B cell (primary cell): ENCODE data around the gene SLC38A10. TPM values are rescaled to one million over a fixed set of nuclear protein-coding genes. Genes with fewer than 3 reads are reported as not detected.

Experiments used
- ATAC-seq: fragments of 200-7000 bp; cut with Tn5 transposase; one replicate; pipeline ENCODE4 v1.10.0; 2021; ENCODE audit warnings: low read depth, mild to moderate bottlenecking, moderate number of reproducible peaks, moderate library complexity
- CTCF ChIA-PET: fragments of 350-600 bp; sonication (Branson Sonifier 250); formaldehyde crosslinking; loops from one replicate; lab custom pipeline; 2021; ENCODE audit warnings: antibody characterized with exemption, inconsistent platforms; lab: Charles Lee
- POLR2A ChIA-PET: fragments of 350-600 bp; sonication (Branson Sonifier 250); formaldehyde crosslinking; loops from one replicate; lab custom pipeline; 2021; ENCODE audit warnings: antibody characterized with exemption; lab: Charles Lee
- DNase-seq: peaks from one replicate; pipeline ENCODE4 v3.0.0; 2013
- H2AFZ ChIP-seq: 2 replicates; pipeline ENCODE4 v1.6.1; 2012; ENCODE audit warnings: mild to moderate bottlenecking, low read depth, low read length; ENCODE audit not compliant: insufficient read depth, poor library complexity, severe bottlenecking
- H3K27ac ChIP-seq, 2 donors: 1 replicate in 1 of 2; 2 replicates in 1 of 2; pipeline ENCODE4 v1.5.1; 2012 to 2013; ENCODE audit warnings: low read length in 2 of 2, mild to moderate bottlenecking in 2 of 2, moderate library complexity in 1 of 2
- H3K27me3 ChIP-seq, 4 experiments: fragments of 200-600 bp in 1 of 4; sonication (generic) in 1 of 4; replicated peaks in 1 of 4; 1 replicate in 2 of 4; 2 replicates in 2 of 4; pipeline versions ENCODE4 v1.6.1 to v1.7.0; 2013 to 2016; ENCODE audit warnings: low read length in 3 of 4, mild to moderate bottlenecking in 2 of 4, mixed read lengths in 1 of 4, moderate library complexity in 1 of 4; ENCODE audit not compliant: insufficient read depth in 4 of 4, control insufficient read depth in 3 of 4; ENCODE audit errors: control extremely low read depth in 1 of 4
- H3K36me3 ChIP-seq, 2 experiments: replicated peaks in 1 of 2; 1 replicate in 1 of 2; 2 replicates in 1 of 2; pipeline versions ENCODE4 v1.6.1 to v1.7.1; 2013; ENCODE audit warnings: low read length in 1 of 2; ENCODE audit not compliant: insufficient read depth in 2 of 2, control insufficient read depth in 1 of 2; ENCODE audit errors: control extremely low read depth in 1 of 2, extremely low read depth in 1 of 2
- H3K4me1 ChIP-seq, 2 donors: fragments of 200-600 bp in 1 of 2; sonication (generic) in 1 of 2; 1 replicate in 1 of 2; 2 replicates in 1 of 2; pipeline versions ENCODE4 v1.5.1 to v1.6.1; 2013 to 2017; ENCODE audit warnings: low read length in 2 of 2; ENCODE audit not compliant: control insufficient read depth in 2 of 2, insufficient read depth in 2 of 2
- H3K4me2 ChIP-seq: replicated peaks from 2 replicates; pipeline ENCODE3; 2012; ENCODE audit warnings: mild to moderate bottlenecking, low read depth, low read length; ENCODE audit not compliant: poor library complexity, severe bottlenecking
- H3K4me3 ChIP-seq, 5 experiments: fragments of 200-600 bp in 1 of 5; sonication (generic) in 1 of 5; 1 replicate in 3 of 5; 2 replicates in 2 of 5; pipeline versions ENCODE4 v1.5.1 to v1.7.0; 2011 to 2016; ENCODE audit warnings: low read length in 4 of 5, mild to moderate bottlenecking in 4 of 5, low read depth in 2 of 5, control low read depth in 1 of 5, moderate library complexity in 1 of 5; ENCODE audit not compliant: insufficient read depth in 1 of 5; ENCODE audit errors: control extremely low read depth in 1 of 5, extremely low read depth in 1 of 5
- H3K79me2 ChIP-seq: fragments of 200-600 bp; sonication (generic); one replicate; pipeline ENCODE4 v1.6.0; 2016; ENCODE audit warnings: low read length; ENCODE audit not compliant: control insufficient read depth, insufficient read depth
- H3K9ac ChIP-seq: fragments of 200-600 bp; sonication (generic); 2 replicates; pipeline ENCODE4 v1.6.1; 2017; ENCODE audit warnings: mild to moderate bottlenecking, low read length, moderate library complexity
- H3K9me3 ChIP-seq, 3 donors: one replicate each; pipeline versions ENCODE4 v1.6.1 to v1.7.1; 2013; ENCODE audit warnings: low read length in 2 of 3; ENCODE audit not compliant: control insufficient read depth in 2 of 3, insufficient read depth in 1 of 3; ENCODE audit errors: control extremely low read depth in 1 of 3
- H4K20me1 ChIP-seq: 2 replicates; pipeline ENCODE4 v1.6.0; 2012; ENCODE audit warnings: mild to moderate bottlenecking, low read length; ENCODE audit not compliant: insufficient read depth, control insufficient read depth, poor library complexity, severe bottlenecking
- H3K27ac Mint-ChIP-seq: one replicate; pipeline ENCODE4 v1.8.0; 2021; ENCODE audit warnings: mixed read lengths
- H3K27me3 Mint-ChIP-seq: one replicate; pipeline ENCODE4 v1.8.0; 2021; ENCODE audit warnings: mixed read lengths
- H3K4me1 Mint-ChIP-seq: one replicate; pipeline ENCODE4 v1.8.0; 2021; ENCODE audit warnings: mixed read lengths
- H3K4me3 Mint-ChIP-seq: one replicate; pipeline ENCODE4 v1.8.0; 2021; ENCODE audit warnings: mixed read lengths
- H3K9me3 Mint-ChIP-seq: one replicate; pipeline ENCODE4 v1.8.0; 2022; ENCODE audit warnings: mixed read lengths; ENCODE audit not compliant: insufficient read depth
- CTCF ChIP-seq: fragments of 200-600 bp; IDR thresholded peaks from one replicate; pipeline ENCODE4 v1.8.0; 2022; ENCODE audit warnings: antibody characterized with exemption, mild to moderate bottlenecking
- EZH2 ChIP-seq: IDR thresholded peaks from 2 replicates; pipeline ENCODE4 v1.6.1; 2012; ENCODE audit warnings: borderline replicate concordance, low read depth, mild to moderate bottlenecking, moderate library complexity, low read length; ENCODE audit not compliant: insufficient read depth, poor library complexity, severe bottlenecking
- WGBS: methylation state at CpG from one replicate; pipeline ENCODE4 v1.1.5; 2013; ENCODE audit warnings: missing lambda C conversion rate; ENCODE audit not compliant: insufficient coverage; 5-methylcytosine and 5-hydroxymethylcytosine counted together
- intact Hi-C: fragments of 100-400 bp; cut with micrococcal nuclease; formaldehyde crosslinking; loops from one replicate; pipeline ENCODE4 v1.10.0; 2022
- polyA plus RNA-seq: library from polyadenylated mRNA; depleted of rRNA; stranded (reverse); fragments of >200 nt; gene quantifications from 2 replicates; pipeline ENCODE4 v1.2.3, GENCODE V29; 2012
- total RNA-seq, 2 donors: library from RNA; stranded (reverse); fragments of 120-200 nt in 1 of 2; gene quantifications; 1 replicate in 1 of 2; 2 replicates in 1 of 2; pipeline versions ENCODE4 v1.2.3 to v1.2.4, GENCODE V29; 2013 to 2022

Gene SLC38A10
- total and polyA plus RNA-seq, 2 donors (not counting 1 experiment from before 2014, with no cell fraction given) = 76.1 to 104 TPM

DNA sequence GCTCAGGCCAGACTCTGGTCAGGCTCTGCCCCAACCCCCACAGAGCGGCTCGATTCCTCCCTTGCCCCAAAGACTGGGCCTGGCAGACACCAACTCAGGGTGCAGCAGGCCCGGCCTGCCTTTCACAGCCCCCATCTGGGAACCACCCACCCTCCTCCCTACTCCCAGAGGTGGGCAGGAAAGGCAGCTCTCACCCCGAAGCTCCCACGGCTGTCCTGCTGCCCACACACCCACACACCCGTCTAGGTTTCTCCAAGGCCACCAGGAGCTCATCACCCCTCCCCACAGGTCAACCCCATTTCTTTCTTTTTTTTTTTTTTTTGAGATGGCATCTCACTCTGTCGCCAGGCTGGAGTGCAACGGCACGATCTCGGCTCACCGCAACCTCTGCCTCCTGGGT lies 76.1 kb downstream of the SLC38A10 start:
- no peak overlapping the region for H3K9ac ChIP-seq
- H3K4me1 ChIP-seq = peaks cover 15 to 20% of the 10 kb centered on the region in 2 donors
- peaks cover 17% of the 10 kb centered on the region for H3K79me2 ChIP-seq
- Mint-ChIP-seq H3K4me3 (no peak overlapping the region), H3K27ac (no peak overlapping the region), H3K4me1 (peaks cover 21% of the 10 kb centered on the region), H3K9me3 (no peaks in the 10 kb centered on the region), H3K27me3 (no peaks in the 10 kb centered on the region)
- no peaks in the 10 kb centered on the region for H3K27me3 ChIP-seq
- no peaks in the 10 kb centered on the region for H3K9me3 ChIP-seq
- no peak for ATAC-seq
- no peak overlapping the region for H3K4me2 ChIP-seq
- peaks cover 0 to 14% of the 10 kb centered on the region in 2 experiments for H3K36me3 ChIP-seq
- DNase-seq = no peak
- CTCF ChIA-PET = interaction anchor here (0.7 to 1.3 kb wide), 2 partner anchors 77 to 171 kb away, joined by 3 to 4 read pairs; no protein-coding TSS in a partner anchor
- intact Hi-C loops = no loop called here
- H3K4me3 ChIP-seq = no peak overlapping the region
- WGBS = 96% methylated on average over 11 of the region's 11 CpGs
- H4K20me1 ChIP-seq = peaks cover 9% of the 10 kb centered on the region
- no peak overlapping the region for H2AFZ ChIP-seq
- no peak overlapping the region for H3K27ac ChIP-seq
- TF ChIP-seq EZH2 = no peak
- TF ChIP-seq CTCF = no peak
- POLR2A ChIA-PET = no interaction called here

- H3K4me1 Mint-ChIP-seq = peaks cover 18% of the 10 kb centered on the region
- Histone ChIP-seq H3K9me3 (no peaks in the 10 kb centered on the region), H2AFZ (no peak overlapping the region), H4K20me1 (peaks cover 9% of the 10 kb centered on the region), H3K9ac (no peak overlapping the region), H3K4me3 (no peak overlapping the region), H3K27me3 (no peaks in the 10 kb centered on the region), H3K4me2 (no peak overlapping the region), H3K27ac (no peak overlapping the region), H3K79me2 (peaks cover 17% of the 10 kb centered on the region), H3K4me1 (peaks cover 10 to 15% of the 10 kb centered on the region in 2 donors), H3K36me3 (peaks cover 0 to 14% of the 10 kb centered on the region in 2 experiments)
- intact Hi-C loops = no loop called here
- 94% methylated on average over 10 of the region's 13 CpGs for WGBS
- H3K27ac Mint-ChIP-seq = no peak overlapping the region
- TF ChIP-seq EZH2 (no peak), CTCF (no peak)
- DNase-seq = no peak
- ChIA-PET POLR2A (interaction anchor here (0.6 kb wide), 1 partner anchor 224 kb away, joined by 9 read pairs; no protein-coding TSS in a partner anchor), CTCF (interaction anchor here (1.3 kb wide), 1 partner anchor 76 kb away, joined by 3 read pairs; no protein-coding TSS in a partner anchor)
- ATAC-seq = no peak
- H3K27me3 Mint-ChIP-seq = no peaks in the 10 kb centered on the region
- H3K9me3 Mint-ChIP-seq = no peaks in the 10 kb centered on the region
- no peak overlapping the region for H3K4me3 Mint-ChIP-seq
Measured at GRCh38 chr17:81218459-81218858, 76.6 kb downstream of the SLC38A10 start.
